HUES64 (cell line): ENCODE results near the gene RHOBTB1.
"Not testable (repeated sequence)": the region's sequence is repeated elsewhere in the genome, so short reads cannot be mapped to it uniquely, and the experiment has no call there.

Experiments
- H3K27ac ChIP-seq: 2 replicates; pipeline ENCODE4 v1.7.0; 2013; ENCODE audit warnings: low read depth, low read length, inconsistent platforms
- H3K27me3 ChIP-seq: 2 replicates; pipeline ENCODE4 v1.6.1; 2013; ENCODE audit warnings: mild to moderate bottlenecking, low read length; ENCODE audit not compliant: insufficient read depth
- H3K36me3 ChIP-seq: 2 replicates; pipeline ENCODE4 v1.6.1; 2013; ENCODE audit warnings: mild to moderate bottlenecking, low read length; ENCODE audit not compliant: insufficient read depth
- H3K4me1 ChIP-seq: 2 replicates; pipeline ENCODE4 v1.6.1; 2013; ENCODE audit warnings: mild to moderate bottlenecking, low read length, moderate library complexity; ENCODE audit not compliant: insufficient read depth
- H3K4me3 ChIP-seq: 2 replicates; pipeline ENCODE4 v1.5.1; 2013; ENCODE audit warnings: mild to moderate bottlenecking, low read length, moderate library complexity
- H3K9ac ChIP-seq: 2 replicates; pipeline ENCODE4 v1.6.1; 2013; ENCODE audit warnings: mild to moderate bottlenecking, low read depth, low read length
- H3K9me3 ChIP-seq: 2 replicates; pipeline ENCODE4 v1.6.1; 2013; ENCODE audit warnings: low read depth, low read length; ENCODE audit not compliant: insufficient read depth
- WGBS: fragments of 150-250, 120-280 bp; methylation state at CpG from one replicate; pipeline ENCODE4 v1.1.7; 2013; ENCODE audit warnings: missing lambda C conversion rate; 5-methylcytosine and 5-hydroxymethylcytosine counted together

RHOBTB1 gene

DNA sequence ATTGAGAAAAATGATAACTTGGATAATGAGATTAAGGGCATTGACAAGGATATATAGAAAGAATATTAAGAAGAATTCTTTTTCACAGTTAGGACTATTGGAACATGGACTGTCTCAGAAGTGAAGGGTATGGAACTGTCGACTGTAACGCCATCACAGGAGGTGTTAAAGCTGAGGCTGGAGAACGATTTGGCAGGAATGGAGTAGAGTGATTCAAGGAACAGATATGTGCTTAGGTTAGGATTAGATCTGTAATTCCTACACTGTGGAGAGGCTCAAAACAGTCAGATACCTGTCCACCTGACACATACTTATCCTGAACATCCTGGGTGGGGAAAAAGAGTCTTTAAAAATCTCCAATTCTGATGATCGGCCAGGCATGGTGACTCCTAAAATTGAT is 30.9 kb downstream of the RHOBTB1 start:
- 92% methylated on average over 4 of the region's 4 CpGs for WGBS
- Histone ChIP-seq H3K4me3 (no peak overlapping the region), H3K27me3 (no peaks in the 10 kb centered on the region), H3K9ac (no peak overlapping the region), H3K36me3 (no peaks in the 10 kb centered on the region), H3K4me1 (no peaks in the 10 kb centered on the region), H3K9me3 (no peaks in the 10 kb centered on the region), H3K27ac (no peak overlapping the region)

DNA sequence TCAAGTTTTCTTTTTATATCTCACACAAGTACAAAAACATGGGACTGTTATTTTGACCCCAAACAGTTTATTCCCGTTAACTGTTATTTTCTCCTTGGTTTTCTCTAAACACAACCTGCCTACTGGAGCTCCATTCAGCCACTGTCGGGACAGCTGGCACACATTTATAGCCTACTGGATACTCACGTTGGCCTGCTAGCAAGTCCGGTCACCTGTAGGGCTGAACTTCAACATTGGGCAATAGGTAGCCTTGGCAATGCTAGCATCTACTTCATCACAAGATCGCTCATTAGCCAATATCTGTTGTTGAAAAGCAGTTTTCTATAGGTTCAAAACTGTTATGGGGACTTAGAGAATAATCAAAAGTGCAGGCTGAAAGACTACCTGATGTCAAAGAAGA is 32.3 kb downstream of the RHOBTB1 start:
- Histone ChIP-seq H3K9me3 (no peaks in the 10 kb centered on the region), H3K9ac (no peak overlapping the region), H3K27ac (no peak overlapping the region), H3K4me3 (no peak overlapping the region), H3K27me3 (no peaks in the 10 kb centered on the region), H3K36me3 (no peaks in the 10 kb centered on the region), H3K4me1 (no peaks in the 10 kb centered on the region)
- WGBS, result 93% methylated on average over 5 of the region's 5 CpGs

DNA sequence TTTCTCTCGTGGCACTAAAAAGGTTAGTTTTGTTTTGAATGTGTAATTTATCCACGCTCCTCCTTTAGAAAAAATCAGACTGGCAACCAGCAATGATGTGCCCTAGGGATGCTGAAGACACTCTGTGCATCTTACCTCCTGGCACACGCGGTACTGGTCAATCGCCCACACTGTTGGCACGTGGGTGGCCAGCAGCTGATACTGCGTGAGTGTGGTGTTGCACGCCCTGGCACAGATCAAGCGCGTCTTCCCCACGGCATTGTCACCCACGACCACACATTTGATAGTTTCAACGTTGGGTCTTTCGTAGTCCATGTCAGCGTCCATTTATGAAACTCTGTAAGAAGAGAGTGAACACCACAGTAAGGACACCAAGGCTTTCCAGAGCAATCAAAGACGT is 32.8 kb downstream of the RHOBTB1 start:
- Histone ChIP-seq H3K9ac (no peak overlapping the region), H3K27ac (no peak overlapping the region), H3K36me3 (no peaks in the 10 kb centered on the region), H3K9me3 (peaks cover 2% of the 10 kb centered on the region; the same call in 1 of the 2 replicates), H3K27me3 (no peaks in the 10 kb centered on the region), H3K4me1 (no peaks in the 10 kb centered on the region), H3K4me3 (no peak overlapping the region)
- 96% methylated on average over 16 of the region's 16 CpGs for WGBS

DNA sequence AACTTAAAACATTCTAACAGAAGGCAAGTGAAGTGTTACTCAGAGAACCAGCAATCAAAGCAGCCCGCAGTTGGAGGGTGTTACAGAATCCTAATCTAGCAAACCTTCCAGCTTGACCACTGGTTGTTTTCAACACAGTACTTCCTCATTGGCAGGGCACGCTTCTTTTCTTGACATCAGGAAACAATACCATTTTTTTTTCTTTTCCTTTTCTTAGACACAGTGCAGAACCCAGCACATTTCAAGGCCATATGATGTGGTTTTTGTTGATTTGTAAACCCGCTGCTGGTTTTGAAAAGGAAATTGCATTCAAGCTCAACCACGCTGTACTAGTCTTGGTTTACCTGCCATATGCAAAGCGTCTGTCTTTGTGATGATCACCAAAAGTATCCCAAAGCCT is 33.4 kb downstream of the RHOBTB1 start:
- Histone ChIP-seq H3K4me3 (no peak overlapping the region), H3K27ac (no peak overlapping the region), H3K27me3 (no peaks in the 10 kb centered on the region), H3K36me3 (no peaks in the 10 kb centered on the region), H3K9ac (no peak overlapping the region), H3K4me1 (no peaks in the 10 kb centered on the region), H3K9me3 (peaks cover 3% of the 10 kb centered on the region; the same call in 1 of the 2 replicates)
- 97% methylated on average over 5 of the region's 5 CpGs for WGBS

DNA sequence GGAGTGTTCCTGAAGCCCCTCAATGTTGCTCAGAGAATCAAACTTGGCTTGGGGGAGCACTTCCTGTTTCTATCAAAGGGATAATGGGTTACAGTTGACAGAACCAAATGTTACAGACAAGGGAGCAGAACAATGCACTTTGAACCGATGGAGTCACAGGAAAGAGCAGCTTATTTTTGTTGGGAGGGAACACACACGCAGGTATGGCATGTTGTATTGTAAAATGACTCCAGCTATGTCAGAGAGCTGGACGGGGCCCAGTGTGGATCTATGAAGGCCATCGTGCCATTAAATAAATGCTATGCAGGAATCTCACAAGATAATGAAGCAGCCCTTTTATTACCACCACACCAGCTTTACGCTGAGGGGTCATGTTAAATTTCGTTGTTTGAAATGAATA is 35.1 kb downstream of the RHOBTB1 start:
- H3K36me3 ChIP-seq, result no peaks in the 10 kb centered on the region
- no peaks in the 10 kb centered on the region for H3K4me1 ChIP-seq
- H3K9ac ChIP-seq, result no peak overlapping the region
- H3K4me3 ChIP-seq, result no peak overlapping the region
- no peaks in the 10 kb centered on the region for H3K27me3 ChIP-seq
- H3K27ac ChIP-seq, result no peak overlapping the region
- 97% methylated on average over 4 of the region's 6 CpGs for WGBS
- peaks cover 3% of the 10 kb centered on the region; the same call in 1 of the 2 replicates for H3K9me3 ChIP-seq

DNA sequence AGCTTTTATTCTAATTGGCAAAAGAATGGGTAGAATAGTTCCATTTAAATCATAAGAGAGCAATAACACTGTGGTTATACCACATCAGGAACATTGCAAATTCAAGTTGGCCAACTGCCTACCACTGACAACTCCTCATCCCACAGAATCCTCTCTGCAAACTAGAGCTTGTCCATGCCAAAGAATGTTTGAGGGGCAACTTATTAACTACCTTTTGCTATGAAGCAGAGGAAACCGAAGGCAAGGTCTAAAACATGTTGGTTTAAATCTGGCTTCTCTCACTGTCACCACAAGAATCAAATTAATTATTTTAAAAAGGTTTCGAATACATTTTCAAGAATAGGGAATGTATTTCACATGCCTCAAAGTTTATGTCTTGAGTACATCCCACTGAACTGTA is 36.0 kb downstream of the RHOBTB1 start:
- 100% methylated on average over 1 of the region's 2 CpGs for WGBS
- Histone ChIP-seq H3K4me1 (no peaks in the 10 kb centered on the region), H3K27me3 (no peaks in the 10 kb centered on the region), H3K36me3 (no peaks in the 10 kb centered on the region), H3K4me3 (no peak overlapping the region), H3K9me3 (peaks cover 3% of the 10 kb centered on the region; the same call in 1 of the 2 replicates), H3K9ac (no peak overlapping the region), H3K27ac (no peak overlapping the region)

DNA sequence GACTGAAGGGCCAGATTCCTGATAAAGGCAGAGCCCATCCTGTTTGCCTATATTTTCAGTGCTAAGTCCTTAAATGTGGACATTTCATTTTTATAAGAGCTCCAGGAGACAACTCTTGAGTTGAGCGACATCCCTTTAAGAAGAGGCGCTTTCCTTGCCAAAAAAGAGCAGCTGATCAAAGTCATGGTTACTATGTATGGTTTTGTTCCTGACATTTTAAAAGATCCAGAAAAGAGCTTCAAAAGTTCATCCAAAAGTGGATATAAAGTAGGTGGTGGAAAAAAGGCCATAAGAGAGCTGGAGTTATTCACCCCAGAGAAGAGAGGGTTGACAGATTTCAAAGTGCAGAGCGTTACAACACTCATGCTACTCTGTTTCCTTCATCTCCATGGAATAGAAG is 36.7 kb downstream of the RHOBTB1 start:
- Histone ChIP-seq H3K27ac (no peak overlapping the region), H3K9ac (no peak overlapping the region), H3K4me3 (no peak overlapping the region), H3K36me3 (no peaks in the 10 kb centered on the region), H3K27me3 (no peaks in the 10 kb centered on the region), H3K9me3 (peaks cover 3% of the 10 kb centered on the region; the same call in 1 of the 2 replicates), H3K4me1 (no peaks in the 10 kb centered on the region)
- WGBS, result 97% methylated on average over 3 of the region's 3 CpGs

DNA sequence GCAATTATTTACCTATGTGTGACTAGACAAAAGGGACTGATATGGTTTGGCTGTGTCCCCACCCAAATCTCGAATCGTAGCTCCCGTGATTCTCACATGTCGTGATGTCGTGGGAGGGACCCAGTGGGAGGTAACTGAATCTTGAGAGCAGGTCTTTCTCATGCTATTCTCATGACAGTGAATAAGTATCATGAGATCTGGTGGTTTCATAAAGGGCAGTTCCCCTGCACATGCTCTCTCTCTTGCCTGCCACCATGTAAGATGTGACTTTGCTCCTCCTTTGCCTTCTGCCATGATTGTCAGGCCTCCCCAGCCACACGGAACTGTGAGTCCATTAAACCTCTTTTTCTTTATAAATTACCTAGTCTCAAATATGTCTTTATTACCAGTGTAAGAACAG is 37.2 kb downstream of the RHOBTB1 start:
- H3K36me3 ChIP-seq, H3K27ac ChIP-seq, H3K27me3 ChIP-seq, H3K4me3 ChIP-seq, H3K9me3 ChIP-seq, H3K9ac ChIP-seq, H3K4me1 ChIP-seq: not testable (repeated sequence)
- WGBS, result 96% methylated on average over 6 of the region's 6 CpGs

DNA sequence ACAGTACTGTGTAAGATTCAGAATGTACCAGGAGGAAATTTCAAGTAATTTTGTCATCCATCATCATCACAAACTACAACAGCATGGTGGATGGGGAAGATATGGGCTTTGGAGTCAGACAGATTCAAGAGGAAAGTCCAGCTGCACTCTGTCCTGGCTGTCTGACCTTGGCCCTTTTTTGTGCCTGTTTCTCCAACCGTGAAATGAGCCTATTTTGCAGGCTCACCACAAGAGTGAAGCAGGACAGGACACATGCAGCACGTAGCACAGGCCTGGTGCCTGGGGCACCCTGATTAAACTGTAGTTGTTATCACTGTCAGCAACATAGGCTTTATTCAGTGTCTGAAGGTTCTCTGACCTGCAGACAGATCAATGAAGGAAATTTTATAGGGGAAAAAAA is 37.6 kb downstream of the RHOBTB1 start:
- Histone ChIP-seq H3K27me3 (no peaks in the 10 kb centered on the region), H3K9ac (no peak overlapping the region), H3K4me1 (no peaks in the 10 kb centered on the region), H3K36me3 (no peaks in the 10 kb centered on the region), H3K9me3 (peaks cover 3% of the 10 kb centered on the region; the same call in 1 of the 2 replicates), H3K27ac (no peak overlapping the region), H3K4me3 (no peak overlapping the region)
- WGBS, result 95% methylated on average over 2 of the region's 2 CpGs

DNA sequence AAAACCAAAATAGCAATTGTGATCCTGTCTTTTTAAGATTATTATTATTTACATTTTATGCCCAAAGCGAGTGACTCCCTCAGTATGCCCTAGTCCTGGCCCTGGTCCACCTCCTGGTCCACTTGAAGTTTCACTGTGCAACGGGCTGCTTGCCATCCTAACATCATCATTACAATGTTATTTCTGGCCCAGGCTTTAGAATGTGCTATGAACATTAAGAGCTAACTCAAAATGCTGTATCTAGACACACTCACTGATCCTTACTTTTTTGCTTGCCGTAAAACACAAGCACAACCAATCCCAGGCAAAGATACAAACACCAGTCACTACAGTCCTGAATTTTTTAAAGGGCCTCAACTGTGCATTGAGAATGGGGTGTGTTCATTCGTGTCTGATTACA is 38.4 kb downstream of the RHOBTB1 start:
- no peaks in the 10 kb centered on the region for H3K4me1 ChIP-seq
- H3K9me3 ChIP-seq, result peaks cover 3% of the 10 kb centered on the region; the same call in 1 of the 2 replicates
- H3K27me3 ChIP-seq, result no peaks in the 10 kb centered on the region
- 98% methylated on average over 4 of the region's 4 CpGs for WGBS
- H3K9ac ChIP-seq, result no peak overlapping the region
- H3K36me3 ChIP-seq, result no peaks in the 10 kb centered on the region
- no peak overlapping the region for H3K4me3 ChIP-seq
- no peak overlapping the region for H3K27ac ChIP-seq

DNA sequence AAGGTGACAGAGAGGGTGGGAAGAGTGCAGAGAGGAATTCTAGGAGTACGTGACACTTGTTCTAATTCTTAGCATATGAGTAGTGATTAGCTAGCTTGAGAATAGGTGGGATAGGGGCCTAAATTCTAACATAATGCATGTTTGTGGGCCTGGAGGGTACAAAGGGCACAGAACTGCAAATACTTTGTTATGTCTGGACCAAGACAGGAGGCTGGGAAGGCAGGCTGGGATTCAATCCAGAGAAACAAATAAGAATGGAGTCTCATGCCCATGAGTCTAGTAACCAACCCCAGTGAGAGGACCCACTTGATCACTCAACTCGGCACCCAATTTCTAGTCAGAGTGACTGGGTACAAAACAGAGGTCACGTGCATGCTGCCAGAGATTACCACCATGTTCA is 40.9 kb downstream of the RHOBTB1 start:
- 89% methylated on average over 3 of the region's 3 CpGs for WGBS
- Histone ChIP-seq H3K9ac (no peak overlapping the region), H3K36me3 (no peaks in the 10 kb centered on the region)

DNA sequence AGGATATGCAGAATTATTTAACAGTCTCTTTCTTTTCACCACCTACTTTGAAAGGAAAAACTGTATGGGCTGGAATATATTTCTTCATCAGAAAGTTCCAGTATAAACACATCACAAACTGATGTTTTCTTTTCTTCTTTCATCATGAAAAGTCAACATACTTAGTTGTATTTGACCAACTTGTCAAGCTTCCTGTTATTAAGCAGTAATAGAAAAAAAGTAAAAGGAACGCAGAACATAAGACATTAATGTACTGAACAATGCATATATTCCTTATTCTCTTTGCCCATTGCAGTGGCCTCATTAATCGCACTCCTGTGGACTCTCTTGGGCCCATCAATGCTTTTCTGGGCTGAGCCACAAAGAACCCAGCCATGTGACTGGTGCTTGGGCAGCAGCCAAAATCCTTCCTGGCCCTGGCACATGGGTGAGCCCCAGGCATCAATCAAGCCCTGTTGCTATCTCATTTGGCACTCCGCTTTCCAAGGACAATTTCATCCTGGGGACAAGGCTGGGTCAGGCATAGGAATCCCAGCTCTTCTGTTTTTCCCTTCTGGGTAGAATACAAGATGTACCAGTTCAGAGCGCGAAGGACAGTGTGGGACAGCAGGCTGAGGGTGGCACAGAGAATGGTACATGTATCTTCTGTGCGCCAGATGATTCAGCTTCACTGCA is 42.3 kb downstream of the RHOBTB1 start:
- Histone ChIP-seq H3K36me3 (no peaks in the 10 kb centered on the region), H3K4me3 (no peak overlapping the region), H3K27me3 (no peaks in the 10 kb centered on the region), H3K9me3 (peaks cover 3% of the 10 kb centered on the region; the same call in 1 of the 2 replicates), H3K9ac (no peak overlapping the region), H3K4me1 (peaks cover 4% of the 10 kb centered on the region; the same call in 1 of the 2 replicates), H3K27ac (no peak overlapping the region)
- 95% methylated on average over 6 of the region's 6 CpGs for WGBS

More for the DNA sequence above, 40.9 kb downstream of the RHOBTB1 start:
- Histone ChIP-seq H3K27ac (no peak overlapping the region), H3K4me1 (peaks cover 4% of the 10 kb centered on the region; the same call in 1 of the 2 replicates), H3K4me3 (no peak overlapping the region), H3K27me3 (no peaks in the 10 kb centered on the region), H3K9me3 (peaks cover 3% of the 10 kb centered on the region; the same call in 1 of the 2 replicates)
